T-helper 2 cell (primary cell): ENCODE data around the gene ZNF808.
"Not testable (repeated sequence)": the region's sequence is repeated elsewhere in the genome, so short reads cannot be mapped to it uniquely, and the experiment has no call there.

Experiments used
- DNase-seq, 5 experiments: peaks; one replicate each; pipeline versions ENCODE4 v3.0.0 to v3.0.0-alpha.2; 2012 to 2022

ZNF808 gene

DNA sequence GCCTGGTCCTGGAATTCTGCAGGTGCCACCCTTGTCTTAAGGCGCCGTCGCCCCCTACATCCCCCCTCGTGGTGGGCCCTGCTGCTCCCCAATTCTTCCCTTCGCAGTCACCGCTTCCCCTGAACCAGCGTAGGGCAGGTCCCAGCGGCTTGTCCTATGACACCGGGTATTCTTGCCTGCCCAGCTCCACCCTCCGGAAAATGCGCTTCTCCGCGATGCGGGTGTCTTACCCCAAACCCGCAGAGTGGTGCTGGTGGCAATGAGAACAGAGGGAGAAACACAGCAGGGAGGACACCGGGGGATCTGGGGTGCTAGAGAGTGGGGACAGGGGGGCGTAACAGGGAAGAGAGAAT, 9.0 kb downstream of the ZNF808 start:
- peak in 4 of 5 experiments; percentile 15 to 71 (median 32) for DNase-seq

DNA sequence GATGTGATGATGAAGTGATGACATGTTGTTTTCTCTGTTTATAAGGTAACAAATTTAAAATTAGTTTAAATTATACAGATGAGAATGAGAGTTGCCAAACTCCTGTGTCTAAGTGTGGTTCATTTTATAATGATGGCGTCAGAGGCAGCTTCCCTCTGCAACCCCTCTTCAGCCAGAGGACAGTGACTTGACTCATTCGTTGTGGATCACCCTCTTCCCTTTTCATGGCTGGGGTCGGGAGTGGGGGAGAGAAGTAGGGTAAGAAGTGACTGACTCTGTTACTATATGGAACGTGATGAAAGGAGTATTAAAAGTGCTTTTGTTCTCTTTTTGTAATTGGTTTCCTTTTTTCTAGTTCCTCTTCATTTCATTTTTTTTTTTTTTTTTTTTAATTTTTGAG, 11.3 kb downstream of the ZNF808 start:
- DNase-seq, result not testable (repeated sequence)

DNA sequence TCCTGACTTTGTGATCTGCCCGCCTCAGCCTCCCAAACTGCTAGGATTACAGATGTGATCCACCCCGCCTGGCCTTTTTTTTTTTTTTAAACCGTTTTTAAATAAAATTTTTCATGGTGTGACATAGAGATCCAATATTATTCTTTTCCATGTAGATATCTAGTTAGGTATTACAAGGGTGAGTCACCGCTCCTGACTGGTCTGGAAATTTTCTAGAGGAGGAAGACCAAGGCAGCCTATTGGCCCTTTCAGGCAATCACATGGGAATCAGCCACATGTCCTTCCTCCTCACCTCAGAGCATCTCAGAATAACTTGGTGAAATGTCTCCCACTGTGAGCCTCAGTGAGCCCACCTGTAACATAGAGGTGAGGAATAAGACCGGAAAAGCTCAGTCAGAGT, 13.7 kb downstream of the ZNF808 start:
- not testable (repeated sequence) for DNase-seq

DNA sequence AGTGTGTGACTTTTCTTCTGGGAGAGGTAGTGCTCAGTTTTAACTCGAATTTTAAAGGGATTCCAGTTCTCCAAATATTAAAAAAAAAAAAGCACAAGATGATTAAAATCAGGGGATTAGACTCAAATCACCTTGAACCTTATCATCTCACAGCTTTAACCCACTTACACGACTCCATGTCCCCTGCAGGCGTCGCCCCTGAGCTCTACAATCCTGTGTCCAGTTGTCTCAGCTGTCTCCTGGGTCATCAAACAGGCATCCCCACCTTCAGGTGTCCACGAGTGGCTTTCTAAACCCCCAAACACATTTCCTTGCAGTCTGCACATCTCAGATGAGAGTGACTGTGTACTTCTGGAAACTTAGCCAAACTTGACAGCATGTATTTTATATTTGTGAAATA, 14.1 kb downstream of the ZNF808 start:
- DNase-seq, result no peak

DNA sequence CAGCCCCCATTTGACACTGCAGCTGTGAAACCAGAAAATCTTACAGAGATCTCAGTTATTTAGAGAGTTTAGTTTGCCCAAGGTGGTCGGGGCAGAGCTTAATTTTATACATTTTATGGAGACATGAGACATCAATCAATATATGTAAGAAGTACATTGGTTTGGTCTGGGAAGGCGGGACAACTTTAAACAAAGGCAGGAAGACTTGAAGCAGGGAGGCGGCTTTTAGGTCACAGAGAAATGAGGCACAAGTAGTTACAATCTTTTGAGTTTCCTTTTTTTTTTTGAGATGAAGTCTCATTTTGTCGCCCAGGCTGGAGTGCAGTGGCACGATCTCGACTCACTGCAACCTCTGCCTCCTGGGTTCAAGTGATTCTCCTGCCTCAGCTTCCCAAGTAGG, 15.1 kb downstream of the ZNF808 start:
- not testable (repeated sequence) for DNase-seq

DNA sequence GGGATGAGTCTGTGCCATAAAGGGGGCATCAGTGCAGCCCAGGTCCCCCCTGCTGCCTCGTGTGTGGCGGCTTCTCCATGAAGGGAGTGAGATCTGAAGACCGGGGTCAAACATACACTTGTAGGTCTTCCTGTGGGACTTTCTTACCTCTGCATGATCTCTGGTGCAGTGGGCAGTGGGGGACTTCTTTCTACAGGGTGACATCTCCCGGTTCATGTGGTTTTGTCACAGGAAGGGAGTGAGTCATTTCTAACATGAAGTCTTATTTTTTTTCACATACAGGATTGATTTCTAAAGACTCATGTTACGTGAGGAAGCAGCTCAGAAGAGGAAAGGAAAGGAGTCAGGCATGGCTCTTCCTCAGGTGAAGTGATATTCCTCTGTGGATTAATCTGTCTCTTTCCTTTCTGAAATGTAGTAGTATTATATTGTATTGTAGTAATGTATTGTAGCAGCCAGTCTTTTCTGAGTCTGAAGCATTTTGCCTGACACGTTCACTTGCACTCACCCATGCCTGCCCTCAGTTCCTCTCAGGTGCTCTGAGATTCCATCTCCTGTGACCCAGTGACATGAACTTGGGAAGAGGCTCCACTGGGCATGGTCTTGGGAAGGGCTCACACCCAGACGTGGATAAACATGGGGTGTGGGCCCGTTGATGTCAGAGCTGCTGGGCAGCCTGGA, 15.7 kb downstream of the ZNF808 start:
- peak in 2 of 5 experiments; percentile 71 to 76 for DNase-seq

DNA sequence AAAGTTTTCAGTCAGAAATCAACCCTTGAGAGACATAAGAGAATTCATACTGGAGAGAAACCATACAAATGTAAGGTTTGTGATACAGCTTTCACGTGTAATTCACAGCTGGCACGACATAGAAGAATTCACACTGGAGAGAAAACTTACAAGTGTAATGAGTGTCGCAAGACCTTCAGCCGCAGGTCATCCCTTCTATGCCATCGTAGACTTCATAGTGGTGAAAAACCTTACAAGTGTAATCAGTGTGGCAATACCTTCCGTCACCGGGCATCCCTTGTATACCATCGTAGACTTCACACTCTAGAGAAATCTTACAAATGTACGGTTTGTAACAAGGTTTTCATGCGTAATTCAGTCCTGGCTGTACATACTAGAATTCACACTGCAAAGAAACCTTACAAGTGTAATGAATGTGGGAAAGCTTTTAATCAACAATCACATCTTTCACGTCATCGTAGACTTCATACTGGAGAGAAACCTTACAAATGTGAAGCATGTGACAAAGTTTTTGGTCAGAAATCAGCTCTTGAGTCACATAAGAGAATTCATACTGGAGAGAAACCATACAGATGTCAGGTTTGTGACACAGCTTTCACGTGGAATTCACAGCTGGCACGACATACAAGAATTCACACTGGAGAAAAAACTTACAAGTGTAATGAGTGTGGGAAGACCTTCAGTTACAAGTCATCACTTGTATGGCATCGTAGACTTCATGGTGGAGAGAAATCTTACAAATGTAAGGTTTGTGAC, 26.9 kb downstream of the ZNF808 start:
- no peak for DNase-seq

DNA sequence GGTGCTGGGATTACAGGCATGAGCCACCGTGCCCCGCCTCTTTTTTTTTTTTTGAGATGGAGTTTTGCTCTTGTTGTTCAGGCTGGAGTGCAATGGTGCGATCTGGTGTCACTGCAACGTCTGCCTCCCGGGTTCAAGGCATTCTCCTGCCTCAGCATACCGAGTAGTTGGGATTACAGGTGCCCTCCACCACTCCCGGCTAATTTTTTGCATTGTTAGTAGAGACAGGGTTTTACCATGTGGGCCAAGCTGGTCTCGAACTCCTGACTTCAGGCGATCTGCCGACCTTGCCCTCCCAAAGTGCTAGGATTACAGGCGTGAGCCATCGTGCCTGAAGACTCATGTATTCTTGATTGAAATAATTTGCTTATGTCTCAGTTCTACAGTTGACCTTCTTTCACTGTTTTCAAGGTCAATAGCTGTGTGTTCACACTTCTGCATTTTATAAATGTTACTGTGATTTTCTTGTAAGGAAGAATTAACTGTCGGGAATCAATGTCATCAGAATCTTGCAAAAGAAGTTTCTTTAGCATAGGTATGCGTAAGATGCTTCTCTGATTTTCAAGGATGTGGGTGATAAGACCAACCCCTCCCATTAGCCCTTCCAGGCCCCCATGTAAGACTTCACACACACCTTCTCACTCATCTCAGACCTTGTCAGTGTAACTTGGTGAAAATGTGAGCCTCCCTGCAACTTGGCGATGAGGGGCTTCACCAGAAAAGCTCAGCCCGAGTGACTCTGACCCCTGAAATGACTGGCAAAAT, 29.9 kb downstream of the ZNF808 start:
- no peak for DNase-seq

DNA sequence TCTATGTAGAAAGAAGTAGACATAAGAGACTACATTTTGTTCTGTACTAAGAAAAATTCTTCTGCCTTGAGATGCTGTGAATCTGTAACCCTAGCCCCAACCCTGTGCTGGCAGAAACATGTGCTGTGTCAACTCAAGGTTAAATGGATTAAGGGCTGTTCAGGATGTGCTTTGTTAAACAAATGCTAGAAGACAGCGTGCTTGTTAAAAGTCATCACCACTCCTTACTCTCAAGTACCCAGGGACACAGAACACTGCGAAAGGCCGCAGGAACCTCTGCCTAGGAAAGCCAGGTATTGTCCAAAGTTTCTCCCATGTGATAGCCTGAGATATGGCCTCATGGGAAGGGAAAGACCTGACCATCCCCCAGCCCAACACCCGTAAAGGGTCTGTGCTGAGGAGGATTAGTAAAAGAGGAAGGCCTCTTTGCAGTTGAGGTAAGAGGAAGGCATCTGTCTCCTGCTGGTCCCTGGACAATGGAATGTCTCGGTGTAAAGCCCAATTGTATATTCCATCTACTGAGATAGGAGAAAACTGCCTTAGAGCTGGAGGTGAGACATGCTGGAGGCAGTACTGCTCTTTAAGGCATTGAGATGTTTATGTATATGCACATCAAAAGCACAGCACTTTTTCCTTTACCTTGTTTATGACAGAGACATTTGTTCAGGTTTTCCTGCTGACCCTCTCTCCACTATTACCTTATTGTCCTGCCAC, 31.4 kb downstream of the ZNF808 start:
- not testable (repeated sequence) for DNase-seq

DNA sequence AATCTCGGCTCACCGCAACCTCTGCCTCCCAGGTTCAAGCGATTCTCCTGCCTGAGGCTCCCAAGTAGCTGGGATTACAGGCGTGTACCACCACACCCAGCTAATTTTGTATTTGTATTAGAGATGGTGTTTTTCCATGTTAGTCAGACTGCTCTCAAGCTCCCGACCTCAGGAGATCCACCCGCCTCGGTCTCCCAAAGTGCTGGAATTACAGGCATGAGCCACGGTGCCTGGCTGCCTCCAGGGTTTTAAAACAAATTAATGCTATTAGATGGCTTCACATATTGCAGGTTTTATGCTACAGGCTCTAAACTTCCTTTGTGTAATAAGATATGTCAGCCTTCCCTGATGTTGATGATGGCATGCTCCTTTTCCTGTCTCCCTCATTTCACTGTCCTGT, 34.1 kb downstream of the ZNF808 start:
- DNase-seq, result not testable (repeated sequence)

DNA sequence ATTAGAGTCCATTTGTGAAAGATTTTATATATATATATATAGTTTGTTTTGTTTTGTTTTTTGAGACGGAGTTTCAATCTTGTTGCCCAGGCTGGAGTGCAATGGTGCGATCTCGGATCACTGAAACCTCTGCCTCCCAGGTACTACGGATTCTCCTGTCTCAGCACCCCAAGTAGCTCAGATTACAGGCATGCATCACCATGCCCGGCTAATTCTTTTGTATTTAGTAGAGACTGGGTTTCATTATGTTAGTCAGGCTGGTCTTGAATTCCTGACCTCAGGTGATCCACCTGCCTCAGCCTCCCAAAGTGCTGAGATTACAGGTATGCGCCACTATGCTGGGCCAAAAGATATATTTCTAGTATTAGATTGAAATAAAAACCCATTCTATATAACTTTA, 38.7 kb downstream of the ZNF808 start:
- DNase-seq, result no peak

DNA sequence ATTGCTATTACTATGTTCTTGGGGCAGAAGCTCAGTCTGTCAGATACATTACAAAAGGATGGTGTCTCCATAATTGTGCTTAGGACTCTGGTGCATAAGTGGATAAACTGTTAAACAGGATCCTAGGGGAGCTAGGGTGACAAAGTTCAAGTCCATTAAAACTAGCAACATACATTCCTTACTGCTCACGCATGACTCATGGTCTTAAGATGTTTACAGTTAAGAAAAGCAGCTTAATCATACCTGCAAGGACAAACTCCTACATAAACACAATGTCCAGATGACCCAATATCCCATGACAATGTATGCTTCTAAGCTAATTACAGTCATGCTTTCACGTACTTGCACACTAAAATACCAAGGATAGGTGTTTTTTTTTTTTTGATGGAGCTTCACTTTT, 39.1 kb downstream of the ZNF808 start:
- no peak for DNase-seq

DNA sequence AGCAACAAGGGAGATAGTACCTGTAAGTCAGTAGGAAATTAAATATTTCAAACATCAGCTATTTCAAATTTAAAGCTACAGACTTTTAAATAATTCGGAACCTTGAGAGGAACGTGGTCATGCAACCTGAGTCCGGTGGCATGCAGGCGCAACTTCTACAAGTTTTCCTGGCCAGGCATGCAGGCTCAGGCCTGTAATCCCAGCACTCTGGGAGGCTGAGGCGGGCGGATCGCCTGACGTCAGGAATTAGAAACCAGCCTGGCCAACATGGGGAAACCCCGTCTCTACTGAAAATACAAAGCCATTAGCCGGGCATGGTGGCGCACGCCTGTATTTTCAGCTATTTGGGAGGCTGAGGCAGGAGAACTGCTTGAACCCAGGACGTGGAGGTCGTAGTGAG, 40.5 kb downstream of the ZNF808 start:
- no peak for DNase-seq

DNA sequence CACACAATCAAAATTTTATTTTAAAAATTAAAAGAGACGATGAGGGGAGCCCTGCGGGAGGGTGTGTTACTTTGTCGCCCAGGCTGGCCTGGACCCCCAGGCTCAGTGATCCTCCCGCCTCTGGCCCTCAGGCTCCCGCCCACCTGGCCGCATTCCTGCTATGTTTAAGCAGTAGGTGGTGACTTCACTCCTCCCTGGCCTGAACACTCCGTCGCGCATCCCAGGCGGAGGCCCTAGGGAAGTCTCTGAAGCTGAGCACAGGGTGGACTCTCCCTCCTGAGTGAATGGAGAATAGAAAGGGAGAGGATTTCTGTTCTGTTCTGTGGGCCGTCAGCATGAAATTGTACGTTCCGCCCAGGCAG, 42.2 kb downstream of the ZNF808 start:
- DNase-seq, result not testable (repeated sequence)

DNA sequence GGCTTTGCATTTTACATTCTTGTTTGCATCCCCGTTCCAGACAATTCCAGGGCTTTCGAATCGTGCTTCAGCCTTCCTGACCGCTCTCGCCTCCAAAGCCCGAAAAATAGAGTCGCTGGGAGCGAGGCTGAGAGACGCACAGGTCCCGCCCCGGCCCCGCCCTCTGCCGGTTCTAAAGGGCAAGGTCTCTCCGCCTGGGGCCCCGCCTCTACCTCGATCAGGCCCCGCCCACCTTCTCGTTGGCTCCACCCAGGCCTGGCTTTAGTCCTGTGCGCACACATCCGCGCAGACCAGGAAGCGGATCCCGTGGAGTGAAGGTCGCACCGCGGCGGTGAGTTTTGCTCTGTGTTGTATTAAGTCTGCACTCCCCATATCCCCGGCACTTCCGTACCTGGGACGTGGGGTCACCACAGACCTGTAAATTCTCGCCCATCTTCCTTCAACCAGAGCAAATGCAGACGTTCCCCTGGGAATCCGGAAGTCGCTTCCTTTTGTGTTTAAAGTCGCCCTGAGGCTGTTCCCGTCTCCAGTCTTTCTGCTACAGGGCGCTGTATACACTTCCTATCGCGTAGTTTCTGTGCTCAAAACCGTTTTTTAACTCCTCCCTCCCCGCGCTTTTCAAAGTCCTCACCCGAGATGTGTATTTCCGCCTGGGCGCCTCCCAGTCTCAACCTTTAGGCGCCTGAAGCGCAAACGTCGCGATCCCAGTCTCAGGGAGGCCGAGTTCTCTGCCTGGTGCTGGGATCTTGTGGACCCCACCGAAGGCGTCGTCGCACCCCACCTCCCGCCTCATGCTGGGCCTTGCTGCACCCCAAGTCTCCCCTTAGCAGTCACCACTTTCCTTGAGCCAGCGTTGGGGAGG, 42.8 kb downstream of the ZNF808 start, which contains the start of gene ZNF701:
Gene ZNF701, plus strand, starts transcription at position 288 of the 862 bp plus-strand sequence. CDS start 3,861 bp downstream, outside the sequence.
- peak; percentile 90 to 92 (median 91) for DNase-seq

DNA sequence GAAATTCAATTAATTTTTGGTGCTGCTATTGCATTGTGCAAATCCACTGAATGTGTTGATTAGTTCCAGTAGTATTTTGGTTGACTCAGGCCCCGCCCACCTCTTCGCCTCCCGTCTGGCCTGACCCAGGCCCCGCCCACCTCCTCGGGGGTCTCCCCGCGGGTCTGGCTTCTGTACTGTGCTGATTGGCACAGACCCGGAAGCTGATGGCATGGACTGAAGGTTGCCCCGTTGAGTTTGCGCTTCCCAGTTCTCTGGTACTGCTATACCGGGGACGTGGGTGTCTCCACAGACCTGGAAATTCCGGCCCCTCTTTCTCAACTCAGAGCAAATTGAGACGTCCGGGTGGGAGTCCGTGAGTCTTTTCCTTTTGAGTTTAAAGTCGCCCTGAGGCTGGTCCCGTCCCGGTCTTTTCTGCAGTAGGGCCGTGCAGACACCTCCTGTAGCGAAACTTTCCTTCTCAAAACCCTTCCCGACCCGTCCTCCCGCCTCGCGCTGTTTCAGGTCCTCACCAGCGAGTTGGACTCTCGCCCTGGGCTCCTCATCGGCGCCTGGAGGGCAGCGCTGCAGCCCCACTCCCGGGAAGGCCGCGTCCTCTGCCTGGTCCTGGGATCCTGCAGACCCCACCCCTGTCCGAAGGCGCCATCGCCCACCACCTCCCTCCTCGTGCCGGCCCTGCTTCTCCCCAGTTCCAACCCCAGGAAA, 57.4 kb downstream of the ZNF808 start:
- no peak for DNase-seq

DNA sequence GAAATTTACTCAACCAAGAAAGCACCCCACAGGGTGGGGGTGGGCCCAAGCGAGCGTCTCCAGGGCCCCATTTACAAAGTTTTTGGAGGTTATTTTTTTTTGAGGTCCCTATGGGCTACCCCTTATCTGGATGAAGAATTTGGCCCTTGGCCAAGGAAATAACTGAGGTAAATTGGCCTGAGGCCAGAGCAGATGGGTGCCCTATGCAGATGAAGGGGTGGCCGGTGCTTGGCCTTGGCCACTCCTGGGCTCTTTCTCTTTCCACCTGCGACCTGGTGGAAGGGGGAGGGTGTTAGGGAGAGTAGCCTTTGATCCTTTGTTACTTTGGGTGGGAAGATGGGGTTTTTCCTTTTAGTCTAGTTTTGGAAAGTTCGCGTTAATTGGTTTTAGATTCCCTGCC, 58.1 kb downstream of the ZNF808 start:
- no peak for DNase-seq

DNA sequence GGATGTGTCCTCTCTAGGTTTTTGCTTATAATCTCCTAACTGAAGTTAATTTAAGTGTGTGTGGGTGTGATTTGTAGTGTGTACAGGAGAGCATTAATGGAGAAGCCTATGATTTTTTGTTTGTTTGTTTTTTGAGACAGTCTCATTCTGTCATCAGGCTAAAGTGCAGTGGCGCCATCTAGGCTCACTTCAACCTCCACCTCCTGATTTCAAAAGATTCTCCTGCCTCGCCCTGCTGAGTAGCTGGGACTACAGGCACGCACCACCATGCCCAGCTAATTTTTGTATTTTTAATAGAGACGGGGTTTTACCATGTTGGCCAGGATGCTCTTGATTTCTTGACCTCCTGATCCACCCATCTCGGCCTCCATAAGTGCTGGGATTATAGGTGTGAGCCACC, 63.3 kb downstream of the ZNF808 start:
- DNase-seq, result no peak

DNA sequence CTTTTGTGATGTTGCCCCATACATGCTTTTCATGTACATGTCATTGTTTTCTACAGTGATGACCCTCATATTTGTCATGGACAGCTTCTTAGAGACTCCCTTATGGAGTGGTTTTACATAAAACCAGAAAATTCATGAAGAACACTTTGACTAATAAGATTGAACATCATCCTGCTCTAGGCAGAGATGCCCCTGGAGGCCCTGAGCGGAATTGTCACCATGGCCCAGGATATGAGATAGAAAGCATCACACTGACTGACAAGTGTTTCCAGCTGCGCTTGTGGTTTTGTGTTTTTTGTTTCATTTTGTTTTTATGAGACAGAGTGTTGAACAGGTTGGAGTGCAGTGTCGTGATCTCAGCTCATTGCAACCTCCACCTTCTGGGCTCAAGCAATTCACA, 64.8 kb downstream of the ZNF808 start:
- DNase-seq, result no peak

DNA sequence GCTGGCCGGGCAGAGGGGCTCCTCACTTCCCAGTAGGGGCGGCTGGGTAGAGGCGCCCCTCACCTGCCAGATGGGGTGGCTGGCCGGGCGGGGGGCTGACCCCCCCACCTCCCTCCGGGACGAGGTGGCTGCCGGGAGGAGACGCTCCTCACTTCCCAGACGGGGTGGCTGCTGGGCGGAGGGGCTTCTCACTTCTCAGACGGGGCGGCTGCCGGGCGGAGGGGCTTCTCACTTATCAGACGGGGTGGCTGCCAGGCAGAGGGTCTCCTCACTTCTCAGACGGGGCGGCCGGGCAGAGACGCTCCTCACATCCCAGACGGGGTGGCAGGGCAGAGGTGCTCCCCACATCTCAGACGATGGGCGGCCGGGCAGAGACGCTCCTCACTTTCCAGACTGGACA, 66.0 kb downstream of the ZNF808 start:
- not testable (repeated sequence) for DNase-seq

DNA sequence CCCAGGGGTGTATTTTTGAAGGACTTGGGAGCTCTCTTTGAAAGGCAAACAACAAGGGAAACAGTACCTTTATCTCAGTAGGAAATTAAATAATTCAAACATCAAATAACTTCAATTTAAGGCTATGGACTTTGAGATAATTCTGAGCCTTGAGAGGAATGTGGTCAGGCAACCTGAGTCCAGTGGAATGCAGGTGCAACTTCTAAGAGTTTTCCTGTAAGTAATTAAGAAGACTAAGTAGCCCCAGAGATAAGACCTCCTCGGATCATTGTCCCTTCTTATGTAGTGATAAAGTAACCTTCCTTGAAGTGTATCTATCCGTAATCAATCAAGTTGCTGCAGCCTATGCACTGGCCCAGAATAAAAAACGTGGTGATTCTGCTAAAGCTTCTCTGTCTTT, 71.8 kb downstream of the ZNF808 start:
- DNase-seq, result no peak
